ENCODE results near the gene KCNK6.

The KCNK6 gene

GRCh38 chr19:38283271-38283670 lies 36.4 kb upstream of the KCNK6 start:
- Histone ChIP-seq H3K36me3 (ENCODE audit: control insufficient read depth, insufficient read depth, low read length) (no peaks in the 10 kb centered on the region), H3K4me3 (replicated peaks; ENCODE audit: low read depth, low read length) (no peak overlapping the region), H3K27me3 (replicated peaks; ENCODE audit: control insufficient read depth, insufficient read depth, low read length) (no peaks in the 10 kb centered on the region)
- no peak for TF ChIP-seq CTCF (IDR thresholded peaks at IDR 0.05; ENCODE audit: insufficient read depth, low read length, poor library complexity, severe bottlenecking)
- no peak for DNase-seq (ENCODE audit: extremely low read depth, insufficient read length)

DNA sequence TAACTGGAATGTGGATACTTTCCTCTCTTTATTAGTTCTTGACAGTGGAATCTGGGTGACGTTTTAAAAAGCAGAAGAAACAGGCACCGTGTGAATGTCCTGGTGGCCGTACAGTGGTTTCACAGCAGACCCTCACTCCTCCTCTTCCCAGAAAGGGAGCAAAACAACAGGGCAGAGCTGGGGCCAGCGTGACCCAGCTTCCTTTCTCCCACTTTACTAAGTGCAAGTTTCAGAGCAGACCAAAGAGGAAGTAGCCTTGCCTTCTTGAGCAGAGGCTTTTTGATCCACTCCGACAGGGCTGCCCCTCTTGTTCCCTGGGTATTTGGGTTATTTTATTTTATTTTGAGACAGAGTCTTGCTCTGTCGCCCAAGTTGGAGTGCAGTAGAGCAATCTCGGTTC lies 35.2 kb upstream of the KCNK6 start:
- Histone ChIP-seq H3K36me3 (ENCODE audit: control insufficient read depth, insufficient read depth, low read length) (no peaks in the 10 kb centered on the region), H3K4me3 (replicated peaks; ENCODE audit: low read depth, low read length) (no peak overlapping the region), H3K27me3 (replicated peaks; ENCODE audit: control insufficient read depth, insufficient read depth, low read length) (no peaks in the 10 kb centered on the region)
- no peak for DNase-seq (ENCODE audit: extremely low read depth, insufficient read length)
- TF ChIP-seq CTCF (IDR thresholded peaks at IDR 0.05; ENCODE audit: insufficient read depth, low read length, poor library complexity, severe bottlenecking), result no peak

- Histone ChIP-seq H3K4me3 (replicated peaks; ENCODE audit: low read depth, low read length) (no peak overlapping the region), H3K27me3 (replicated peaks; ENCODE audit: control insufficient read depth, insufficient read depth, low read length) (no peaks in the 10 kb centered on the region), H3K36me3 (ENCODE audit: control insufficient read depth, insufficient read depth, low read length) (no peaks in the 10 kb centered on the region)
- TF ChIP-seq CTCF (IDR thresholded peaks at IDR 0.05; ENCODE audit: insufficient read depth, low read length, poor library complexity, severe bottlenecking), result no peak
- DNase-seq (ENCODE audit: extremely low read depth, insufficient read length), result no peak
Observed at GRCh38 chr19:38285567-38285966, 34.1 kb upstream of the KCNK6 start.

- no peak for TF ChIP-seq CTCF (IDR thresholded peaks at IDR 0.05; ENCODE audit: insufficient read depth, low read length, poor library complexity, severe bottlenecking)
- Histone ChIP-seq H3K27me3 (replicated peaks; ENCODE audit: control insufficient read depth, insufficient read depth, low read length) (no peaks in the 10 kb centered on the region), H3K36me3 (ENCODE audit: control insufficient read depth, insufficient read depth, low read length) (no peaks in the 10 kb centered on the region), H3K4me3 (replicated peaks; ENCODE audit: low read depth, low read length) (no peak overlapping the region)
- no peak for DNase-seq (ENCODE audit: extremely low read depth, insufficient read length)
Observed at GRCh38 chr19:38287604-38288003, 32.0 kb upstream of the KCNK6 start.

GRCh38 chr19:38288123-38288855 lies 31.4 kb upstream of the KCNK6 start:
- H3K27me3 ChIP-seq (replicated peaks; ENCODE audit: control insufficient read depth, insufficient read depth, low read length), result no peaks in the 10 kb centered on the region
- no peak for DNase-seq (ENCODE audit: extremely low read depth, insufficient read length)
- no peak overlapping the region for H3K4me3 ChIP-seq (replicated peaks; ENCODE audit: low read depth, low read length)
- TF ChIP-seq CTCF (IDR thresholded peaks at IDR 0.05; ENCODE audit: insufficient read depth, low read length, poor library complexity, severe bottlenecking), result no peak
- no peaks in the 10 kb centered on the region for H3K36me3 ChIP-seq (ENCODE audit: control insufficient read depth, insufficient read depth, low read length)

DNA sequence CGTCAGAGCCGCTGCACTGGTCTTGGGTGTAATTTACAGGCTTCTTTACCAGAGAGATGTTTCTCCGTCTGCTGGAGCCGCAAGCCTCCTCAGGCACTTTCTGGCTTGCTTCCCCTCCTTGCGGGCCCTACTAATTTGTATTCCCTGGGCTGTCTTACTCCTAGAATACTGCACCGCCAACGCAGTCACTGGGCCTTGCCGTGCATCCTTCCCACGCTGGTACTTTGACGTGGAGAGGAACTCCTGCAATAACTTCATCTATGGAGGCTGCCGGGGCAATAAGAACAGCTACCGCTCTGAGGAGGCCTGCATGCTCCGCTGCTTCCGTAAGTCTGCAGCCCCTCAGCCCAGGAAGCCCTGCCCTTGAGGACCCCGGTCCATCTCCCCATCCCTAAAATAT lies 29.7 kb upstream of the KCNK6 start:
- DNase-seq (ENCODE audit: extremely low read depth, insufficient read length), result no peak
- no peaks in the 10 kb centered on the region for H3K27me3 ChIP-seq (replicated peaks; ENCODE audit: control insufficient read depth, insufficient read depth, low read length)
- TF ChIP-seq CTCF (IDR thresholded peaks at IDR 0.05; ENCODE audit: insufficient read depth, low read length, poor library complexity, severe bottlenecking), result no peak
- no peak overlapping the region for H3K4me3 ChIP-seq (replicated peaks; ENCODE audit: low read depth, low read length)
- H3K36me3 ChIP-seq (ENCODE audit: control insufficient read depth, insufficient read depth, low read length), result no peaks in the 10 kb centered on the region

All from GM06990 (cell line).